Astrocyte (in vitro differentiated cells and primary cell): ENCODE data around the gene CLNK. TPM values are rescaled to one million over a fixed set of nuclear protein-coding genes. Genes with fewer than 3 reads are reported as not detected.
"Not testable (repeated sequence)": the region's sequence is repeated elsewhere in the genome, so short reads cannot be mapped to it uniquely, and the experiment has no call there.

Experiments
- DNase-seq: peaks from one replicate; pipeline ENCODE4 v3.0.0-alpha.2; 2010; ENCODE audit warnings: low read depth
- FAIRE-seq: peaks from 2 replicates; lab custom pipeline; 2011; peaks lifted over from hg19 to GRCh38; lab: Jason Lieb, UNC
- H2AFZ ChIP-seq: 2 replicates; pipeline ENCODE4 v1.6.0; 2012; ENCODE audit warnings: low read depth, low read length, inconsistent platforms
- H3K27ac ChIP-seq: 2 replicates; pipeline ENCODE4 v1.5.1; 2011; ENCODE audit warnings: low read depth, low read length, inconsistent platforms
- H3K27me3 ChIP-seq: 2 replicates; pipeline ENCODE4 v1.6.0; 2011; ENCODE audit warnings: low read length, inconsistent platforms; ENCODE audit not compliant: insufficient read depth
- H3K36me3 ChIP-seq: 2 replicates; pipeline ENCODE4 v1.5.1; 2011; ENCODE audit warnings: low read length, inconsistent platforms; ENCODE audit not compliant: insufficient read depth
- H3K4me1 ChIP-seq: 2 replicates; pipeline ENCODE4 v1.5.1; 2011; ENCODE audit warnings: low read length, inconsistent platforms; ENCODE audit not compliant: insufficient read depth
- H3K4me2 ChIP-seq: 2 replicates; pipeline ENCODE4 v1.6.0; 2012; ENCODE audit warnings: low read length, inconsistent platforms
- H3K4me3 ChIP-seq: 2 replicates; pipeline ENCODE4 v1.5.1; 2011; ENCODE audit warnings: low read depth, mild to moderate bottlenecking, low read length, inconsistent platforms; ENCODE audit not compliant: insufficient read depth
- H3K79me2 ChIP-seq: 2 replicates; pipeline ENCODE4 v1.6.0; 2012; ENCODE audit warnings: mild to moderate bottlenecking, low read length, inconsistent platforms; ENCODE audit not compliant: insufficient read depth
- H3K9ac ChIP-seq: 2 replicates; pipeline ENCODE4 v1.6.0; 2012; ENCODE audit warnings: mild to moderate bottlenecking, low read length, inconsistent platforms
- H3K9me3 ChIP-seq: 2 replicates; pipeline ENCODE4 v1.5.1; 2012; ENCODE audit warnings: low read depth, mild to moderate bottlenecking, low read length, inconsistent platforms; ENCODE audit not compliant: insufficient read depth
- H4K20me1 ChIP-seq: 2 replicates; pipeline ENCODE4 v1.6.0; 2012; ENCODE audit warnings: low read length, inconsistent platforms; ENCODE audit not compliant: insufficient read depth
- H3K27ac Mint-ChIP-seq: one replicate; pipeline ENCODE4 v1.8.0; 2021; ENCODE audit warnings: mild to moderate bottlenecking, mixed read lengths; ENCODE audit not compliant: unreplicated experiment
- H3K27me3 Mint-ChIP-seq: one replicate; pipeline ENCODE4 v1.8.0; 2021; ENCODE audit warnings: low read depth, mixed read lengths; ENCODE audit not compliant: unreplicated experiment
- H3K36me3 Mint-ChIP-seq: one replicate; pipeline ENCODE4 v1.8.0; 2021; ENCODE audit warnings: low read depth, mixed read lengths; ENCODE audit not compliant: unreplicated experiment
- H3K4me1 Mint-ChIP-seq: one replicate; pipeline ENCODE4 v1.8.0; 2021; ENCODE audit warnings: low read depth, mixed read lengths; ENCODE audit not compliant: unreplicated experiment
- H3K4me3 Mint-ChIP-seq: one replicate; pipeline ENCODE4 v1.8.0; 2021; ENCODE audit warnings: mild to moderate bottlenecking, moderate library complexity, mixed read lengths; ENCODE audit not compliant: unreplicated experiment
- H3K9me3 Mint-ChIP-seq: one replicate; pipeline ENCODE4 v1.8.0; 2021; ENCODE audit warnings: mild to moderate bottlenecking, mixed read lengths; ENCODE audit not compliant: unreplicated experiment
- CTCF ChIP-seq: IDR thresholded peaks from 2 replicates; pipeline ENCODE4 v1.5.1; 2011; ENCODE audit warnings: low read depth, mild to moderate bottlenecking, inconsistent platforms, low read length, moderate library complexity; ENCODE audit not compliant: insufficient read depth
- EZH2 ChIP-seq: IDR thresholded peaks from 2 replicates; pipeline ENCODE4 v1.6.1; 2012; ENCODE audit warnings: mild to moderate bottlenecking, low read length, inconsistent platforms; ENCODE audit not compliant: insufficient read depth
- total RNA-seq: library from RNA; stranded (reverse); gene quantifications from 2 replicates; pipeline ENCODE4 v1.2.1, GENCODE V29; 2021

Gene CLNK
- total RNA-seq, 1 donor from 2014 or later = not detected

DNA sequence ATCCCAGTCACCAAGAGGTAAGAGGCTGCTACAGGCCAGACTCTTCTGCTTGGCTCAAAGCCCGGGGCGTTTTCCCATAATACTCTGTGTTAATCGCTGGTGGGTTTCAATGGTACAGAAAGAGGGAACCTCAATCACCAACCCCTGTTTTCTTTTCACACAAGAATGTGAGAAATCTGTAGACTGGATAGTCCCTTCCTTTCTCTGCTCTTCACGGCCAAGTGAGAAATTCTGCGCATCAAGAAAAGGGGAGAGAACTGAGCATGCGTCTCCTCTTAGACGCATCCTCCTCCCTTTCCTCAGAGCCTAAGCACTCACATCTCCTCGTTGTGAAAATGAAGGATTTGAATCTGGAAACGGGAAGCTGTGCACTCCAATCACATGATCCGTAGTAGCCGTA is 64.7 kb downstream of the CLNK start:
- Mint-ChIP-seq H3K27me3 (peaks cover 11% of the 10 kb centered on the region), H3K4me3 (no peak overlapping the region), H3K4me1 (peaks cover 3% of the 10 kb centered on the region), H3K9me3 (peaks cover 2% of the 10 kb centered on the region), H3K27ac (no peak overlapping the region), H3K36me3 (no peaks in the 10 kb centered on the region)
- FAIRE-seq (no peak), DNase-seq (no peak)
- TF ChIP-seq CTCF (no peak), EZH2 (no peak)
- Histone ChIP-seq H3K9ac (no peak overlapping the region), H3K4me2 (no peak overlapping the region), H3K27ac (no peak overlapping the region), H3K9me3 (no peaks in the 10 kb centered on the region), H3K4me3 (no peak overlapping the region), H3K79me2 (no peaks in the 10 kb centered on the region), H3K27me3 (no peaks in the 10 kb centered on the region), H4K20me1 (no peaks in the 10 kb centered on the region), H3K4me1 (peaks cover 8% of the 10 kb centered on the region), H3K36me3 (no peaks in the 10 kb centered on the region), H2AFZ (no peak overlapping the region)

- no peak for FAIRE-seq
- no peak overlapping the region for H2AFZ ChIP-seq
These were observed 65.3 kb downstream of the CLNK start for GRCh38 chr4:10619220-10619619.

DNA sequence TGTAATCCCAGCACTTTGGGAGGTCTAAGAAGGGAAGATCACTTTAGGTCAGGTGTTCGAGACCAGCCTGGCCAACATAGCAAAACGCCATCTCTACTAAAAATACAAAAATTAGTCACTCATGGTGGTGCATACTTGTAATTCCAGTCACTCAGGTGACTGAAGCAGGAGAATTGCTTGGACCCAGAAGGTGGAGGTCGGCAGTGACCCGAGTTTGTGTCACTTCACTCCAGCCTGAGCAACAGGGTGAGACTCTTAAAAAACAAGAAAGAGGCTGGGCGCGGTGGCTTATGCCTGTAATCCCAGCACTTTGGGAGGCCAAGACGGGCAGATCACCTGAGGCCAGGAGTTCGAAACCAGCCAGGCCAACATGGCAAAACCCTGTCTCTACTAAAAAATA is 69.6 kb downstream of the CLNK start:
- FAIRE-seq, H3K4me1 Mint-ChIP-seq: not testable (repeated sequence)

More at GRCh38 chr4:10619220-10619619, 65.3 kb downstream of the CLNK start:
- no peak for TF ChIP-seq EZH2
- no peak for TF ChIP-seq CTCF
- Histone ChIP-seq H3K36me3 (no peaks in the 10 kb centered on the region), H3K27ac (no peak overlapping the region), H3K4me2 (peak overlapping the region; percentile 47), H3K4me1 (peaks cover 8% of the 10 kb centered on the region), H3K9me3 (no peaks in the 10 kb centered on the region), H3K9ac (no peak overlapping the region), H3K4me3 (no peak overlapping the region), H3K79me2 (no peaks in the 10 kb centered on the region), H4K20me1 (no peaks in the 10 kb centered on the region), H3K27me3 (no peaks in the 10 kb centered on the region)
- Mint-ChIP-seq H3K27ac (no peak overlapping the region), H3K27me3 (peaks cover 11% of the 10 kb centered on the region), H3K4me3 (no peak overlapping the region), H3K9me3 (peaks cover 2% of the 10 kb centered on the region), H3K36me3 (no peaks in the 10 kb centered on the region), H3K4me1 (peaks cover 3% of the 10 kb centered on the region)
- DNase-seq = peak; percentile 83

More for the DNA sequence above, 69.6 kb downstream of the CLNK start:
- H3K9me3 ChIP-seq, H3K27ac ChIP-seq, H3K36me3 ChIP-seq, H3K9me3 Mint-ChIP-seq, H2AFZ ChIP-seq, H3K27me3 ChIP-seq, H3K36me3 Mint-ChIP-seq, H3K4me2 ChIP-seq, H3K4me3 Mint-ChIP-seq, H3K27me3 Mint-ChIP-seq, H3K4me3 ChIP-seq, H4K20me1 ChIP-seq, H3K27ac Mint-ChIP-seq, DNase-seq, H3K79me2 ChIP-seq, H3K9ac ChIP-seq: not testable (repeated sequence)
- H3K4me1 ChIP-seq = peaks cover 20% of the 10 kb centered on the region
